ENCODE data around the gene CCDC7.
"Not testable (repeated sequence)": the region's sequence is repeated elsewhere in the genome, so short reads cannot be mapped to it uniquely, and the experiment has no call there.

GRCh38 chr10:32494562-32494961 lies 48.6 kb downstream of the CCDC7 start:
- not testable (repeated sequence) for TF ChIP-seq CTCF, POLR2A (IDR thresholded peaks at IDR 0.05)
